GM18505 (cell line): ENCODE measurements around the gene IRF5.

Experiments
- ATAC-seq: cut with Tn5 transposase; IDR thresholded peaks from one replicate; pipeline ENCODE4 v1.9.1; 2021; ENCODE audit not compliant: unreplicated experiment
- POLR2A ChIP-seq: IDR thresholded peaks from 4 replicates; pipeline ENCODE4 v1.6.1; 2011; ENCODE audit warnings: borderline replicate concordance; ENCODE audit not compliant: insufficient read depth, insufficient read length; ENCODE audit errors: extremely low read depth

Gene IRF5, protein sequence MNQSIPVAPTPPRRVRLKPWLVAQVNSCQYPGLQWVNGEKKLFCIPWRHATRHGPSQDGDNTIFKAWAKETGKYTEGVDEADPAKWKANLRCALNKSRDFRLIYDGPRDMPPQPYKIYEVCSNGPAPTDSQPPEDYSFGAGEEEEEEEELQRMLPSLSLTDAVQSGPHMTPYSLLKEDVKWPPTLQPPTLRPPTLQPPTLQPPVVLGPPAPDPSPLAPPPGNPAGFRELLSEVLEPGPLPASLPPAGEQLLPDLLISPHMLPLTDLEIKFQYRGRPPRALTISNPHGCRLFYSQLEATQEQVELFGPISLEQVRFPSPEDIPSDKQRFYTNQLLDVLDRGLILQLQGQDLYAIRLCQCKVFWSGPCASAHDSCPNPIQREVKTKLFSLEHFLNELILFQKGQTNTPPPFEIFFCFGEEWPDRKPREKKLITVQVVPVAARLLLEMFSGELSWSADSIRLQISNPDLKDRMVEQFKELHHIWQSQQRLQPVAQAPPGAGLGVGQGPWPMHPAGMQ

GRCh38 chr7:128937647-128938543, at the start of gene IRF5:
TSS of gene IRF5 (plus strand) at chr7:128937927. CDS start at chr7:128942082, 4,155 bp downstream.
- no peak for ATAC-seq
- TF ChIP-seq POLR2A = peak; percentile 83

GRCh38 chr7:128888039-128888755, 49.5 kb upstream of the IRF5 start:
- no peak for TF ChIP-seq POLR2A
- ATAC-seq = no peak

- no peak for TF ChIP-seq POLR2A
- no peak for ATAC-seq
Measured at GRCh38 chr7:128888756-128889095, 49.0 kb upstream of the IRF5 start.

DNA sequence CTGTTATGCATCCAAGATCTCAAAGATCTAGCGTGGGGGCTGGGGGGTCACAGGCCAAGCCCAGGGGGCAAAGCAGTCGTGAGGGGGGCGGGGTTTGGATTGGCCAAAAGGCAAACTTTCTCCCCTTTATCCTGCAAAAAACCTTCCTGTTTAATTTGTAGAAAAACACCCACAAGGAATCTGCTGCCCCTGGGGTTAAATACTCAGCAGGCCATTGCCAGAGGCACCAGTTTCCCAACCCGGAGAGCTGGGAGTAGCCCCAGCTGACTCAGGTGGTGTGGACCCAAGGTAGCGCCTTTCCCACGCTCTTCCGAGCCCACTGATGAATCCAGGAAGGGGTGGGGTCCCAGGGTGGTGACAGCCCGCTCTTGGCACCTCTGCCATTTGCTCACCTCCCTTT, 48.6 kb upstream of the IRF5 start:
- no peak for ATAC-seq
- TF ChIP-seq POLR2A = no peak

DNA sequence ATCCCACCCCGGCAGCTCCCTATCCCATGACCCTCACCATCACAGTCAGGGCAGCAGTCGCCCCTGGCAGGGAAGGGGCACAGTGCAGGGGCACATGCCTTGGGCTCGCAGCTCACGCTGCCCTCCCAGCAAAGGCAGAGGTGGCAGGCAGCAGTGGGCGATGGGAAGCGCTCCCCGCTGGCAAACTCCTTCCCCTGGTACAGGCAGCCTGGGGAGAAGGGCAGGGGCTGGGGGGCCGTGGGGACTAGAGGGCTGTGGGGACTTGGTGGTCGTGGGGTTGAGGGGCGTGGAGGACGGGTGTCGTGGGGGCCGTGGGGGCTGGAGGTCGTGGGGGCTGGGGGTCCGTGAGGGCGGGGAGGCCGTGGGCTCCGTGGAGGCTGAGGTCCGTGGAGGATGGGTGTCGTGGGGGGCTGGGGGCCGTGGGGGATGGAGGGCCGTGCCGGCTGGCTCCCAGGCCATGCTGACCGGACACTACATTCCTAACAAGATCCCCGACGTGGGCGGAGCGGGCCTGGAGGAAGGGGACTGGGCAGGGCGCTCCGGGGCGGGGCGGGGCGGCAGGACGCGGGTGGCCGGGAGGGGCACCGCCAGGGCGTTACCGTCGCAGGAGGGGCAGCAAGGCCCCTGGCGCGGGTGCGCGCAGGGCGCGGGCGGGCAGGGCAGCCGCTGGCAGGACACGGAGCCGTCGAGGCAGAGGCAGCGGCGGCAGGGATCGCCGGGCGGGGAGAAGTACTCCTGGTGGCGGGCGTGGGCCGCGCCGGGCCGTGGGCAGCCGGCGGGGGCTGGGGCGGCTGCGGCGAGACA, 47.2 kb upstream of the IRF5 start:
- ATAC-seq = no peak
- no peak for TF ChIP-seq POLR2A

DNA sequence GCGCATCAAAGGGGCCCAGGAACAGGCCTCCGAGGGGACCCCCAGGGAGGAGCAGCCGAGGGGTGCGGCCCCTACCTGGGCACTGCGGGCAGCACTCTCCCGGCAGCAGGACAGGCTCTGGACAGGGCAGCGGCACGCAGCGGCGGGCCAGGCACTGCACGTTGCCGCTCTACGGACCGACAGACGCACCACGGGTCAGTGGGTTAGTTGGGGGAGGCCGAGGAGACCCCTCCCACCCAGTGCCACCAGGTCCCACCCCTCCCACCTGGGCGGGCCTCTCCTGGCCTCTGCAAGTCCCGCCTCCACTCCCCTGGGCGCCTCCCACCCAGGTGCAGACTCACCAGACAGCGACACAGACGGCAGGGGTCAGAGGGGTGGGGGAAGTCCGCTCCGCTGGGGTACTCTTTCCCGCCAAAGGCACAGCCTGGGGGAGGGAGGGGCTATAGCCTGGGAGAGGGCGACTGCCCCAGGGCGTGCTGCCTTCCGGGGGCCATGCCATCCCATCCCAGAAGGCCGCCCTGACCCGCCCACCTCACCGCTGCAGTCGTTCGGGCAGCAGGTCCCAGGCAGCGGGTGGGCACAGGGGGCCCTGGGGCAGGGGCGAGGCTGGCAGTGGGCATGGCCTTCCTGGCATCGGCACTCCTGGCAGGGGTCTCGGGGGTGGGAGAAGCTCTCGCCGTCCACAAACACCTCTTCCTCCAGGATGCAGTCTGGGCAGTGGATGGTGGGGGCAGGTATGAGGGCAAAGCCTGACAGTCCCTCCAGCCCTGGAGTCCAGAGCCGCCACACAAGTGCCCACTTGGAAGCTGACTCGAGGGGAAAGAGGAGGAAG, 46.4 kb upstream of the IRF5 start:
- TF ChIP-seq POLR2A = no peak
- ATAC-seq = no peak

- TF ChIP-seq POLR2A = no peak
- ATAC-seq = no peak
Measured at GRCh38 chr7:128891942-128892269, 45.8 kb upstream of the IRF5 start.

DNA sequence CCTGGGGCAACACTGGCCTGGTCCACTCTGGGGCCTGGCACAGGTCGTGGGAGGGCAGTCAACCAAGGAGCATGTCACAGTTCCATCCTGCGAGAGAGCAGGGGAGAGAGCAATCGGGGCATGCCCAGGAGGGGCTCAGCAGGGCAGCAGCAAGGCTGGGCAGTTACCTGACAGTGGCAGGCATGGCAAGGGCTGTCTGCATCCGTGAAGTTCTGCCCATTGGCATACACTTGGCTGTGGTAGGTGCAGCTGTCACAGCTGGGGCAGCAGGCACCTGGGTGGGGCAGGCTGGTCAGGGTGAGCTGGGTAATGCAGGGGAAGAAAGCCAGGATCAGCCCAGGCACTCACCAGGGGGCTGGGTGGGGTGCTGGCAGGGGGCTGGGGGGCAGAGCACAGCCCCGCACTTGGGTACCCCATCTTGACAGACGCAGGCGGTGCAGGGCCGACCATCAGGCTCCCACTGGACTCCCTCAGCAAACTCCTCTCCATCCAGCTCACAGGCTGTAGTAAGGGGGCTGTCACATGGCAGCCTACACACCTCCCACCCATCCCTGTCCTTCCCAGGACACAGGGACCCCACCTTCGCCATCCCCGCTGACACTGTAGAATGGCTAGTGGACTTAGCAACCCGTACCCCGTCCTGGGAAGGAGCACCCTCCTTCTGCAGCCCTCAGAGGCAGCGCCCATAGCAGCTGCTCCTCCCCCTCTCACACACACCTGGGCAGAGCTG, 45.0 kb upstream of the IRF5 start:
- no peak for TF ChIP-seq POLR2A
- ATAC-seq = no peak

DNA sequence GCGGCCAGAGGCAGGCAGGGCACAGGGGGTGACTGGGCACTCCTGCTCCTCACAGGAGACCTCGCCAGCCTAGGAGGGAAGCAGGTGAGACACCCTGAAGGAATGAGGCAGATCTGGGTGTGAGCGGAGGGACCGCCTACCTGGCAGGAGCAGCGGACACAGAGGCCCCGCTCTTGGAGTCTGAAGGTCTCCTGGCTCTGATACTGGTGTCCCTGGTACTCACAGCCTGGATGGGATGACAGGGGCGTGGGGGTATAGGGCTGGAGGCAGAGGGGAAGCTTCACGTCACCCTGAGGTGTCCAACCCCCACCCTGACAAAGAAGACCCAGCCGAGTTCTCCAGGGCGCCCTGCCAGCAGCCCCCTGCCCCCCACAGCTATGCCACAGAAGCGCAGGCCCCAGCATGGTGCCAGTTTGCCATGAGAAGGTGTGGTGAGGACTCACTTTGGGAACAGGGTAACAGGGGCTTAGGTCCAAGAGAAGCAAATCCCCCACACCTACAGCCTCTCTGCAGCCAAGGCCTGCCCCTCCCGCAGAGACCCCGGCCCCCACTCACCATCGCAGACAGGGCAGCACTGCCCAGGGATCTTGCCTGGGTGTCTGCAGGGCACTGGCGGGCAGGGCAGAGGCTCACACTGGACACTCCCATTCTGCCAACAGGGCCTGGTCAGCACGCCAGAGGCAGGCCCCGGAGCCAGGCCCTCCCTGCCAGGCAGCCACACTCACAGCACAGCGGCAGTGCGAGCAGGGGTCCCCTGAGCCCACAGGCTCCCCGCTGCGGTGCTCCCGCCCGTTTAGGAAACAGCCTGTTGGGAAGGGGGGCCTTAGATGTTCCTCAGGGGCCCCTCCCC, 44.3 kb upstream of the IRF5 start:
- no peak for TF ChIP-seq POLR2A
- no peak for ATAC-seq

DNA sequence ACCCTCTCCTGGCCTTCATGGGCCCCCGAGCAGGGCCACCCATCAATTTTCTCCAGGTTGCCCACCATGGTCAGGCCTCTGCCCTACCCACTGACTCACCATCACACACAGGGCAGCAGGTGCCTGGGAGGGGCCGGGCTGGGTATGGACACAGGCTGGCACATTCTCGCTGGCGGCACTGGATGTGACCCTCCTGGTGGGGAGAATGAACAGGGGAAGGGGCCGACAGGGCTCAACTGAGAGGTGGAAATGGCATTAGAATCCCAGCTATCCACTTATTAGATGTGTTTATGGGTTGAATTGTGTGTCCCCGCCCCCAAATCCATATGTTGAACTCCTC, 43.7 kb upstream of the IRF5 start:
- ATAC-seq = no peak
- TF ChIP-seq POLR2A = no peak
